ENCODE results near the gene ASIC4.

ASIC4 gene
- 0 to 0.18 (median 0.05) reads per million in 18 experiments for total RNA-seq

- no peak for DNase-seq
Observed at GRCh38 chr2:219514196-219514761, at the start of gene ASIC4. TSS of gene ASIC4 (plus strand) at chr2:219514482. CDS start at chr2:219514725, 243 bp downstream.

GRCh38 chr2:219465659-219466561 lies 48.4 kb upstream of the ASIC4 start:
- DNase-seq = no peak

GRCh38 chr2:219466816-219467735 lies 47.2 kb upstream of the ASIC4 start:
- no peak for DNase-seq

- DNase-seq = no peak
Observed at GRCh38 chr2:219467736-219468075, 46.6 kb upstream of the ASIC4 start.

GRCh38 chr2:219468410-219469185 lies 45.7 kb upstream of the ASIC4 start:
- DNase-seq = no peak

GRCh38 chr2:219469186-219469724 lies 45.0 kb upstream of the ASIC4 start:
- DNase-seq = peak; percentile 42 to 78

GRCh38 chr2:219470429-219470828 lies 43.9 kb upstream of the ASIC4 start:
- no peak for DNase-seq

GRCh38 chr2:219471476-219472371 lies 42.6 kb upstream of the ASIC4 start:
- DNase-seq = no peak

- no peak for DNase-seq
Observed at GRCh38 chr2:219472629-219473187, 41.6 kb upstream of the ASIC4 start.

- DNase-seq = no peak
Observed at GRCh38 chr2:219473511-219473910, 40.8 kb upstream of the ASIC4 start.

- DNase-seq = no peak
Observed at GRCh38 chr2:219474285-219475060, 39.8 kb upstream of the ASIC4 start.

GRCh38 chr2:219475278-219475677 lies 39.0 kb upstream of the ASIC4 start:
- no peak for DNase-seq

- peak; percentile 54 to 63 for DNase-seq
Observed at GRCh38 chr2:219475697-219476651, 38.3 kb upstream of the ASIC4 start.

GRCh38 chr2:219476652-219477151 lies 37.6 kb upstream of the ASIC4 start:
- no peak for DNase-seq

- no peak for DNase-seq
Observed at GRCh38 chr2:219477179-219477578, 37.1 kb upstream of the ASIC4 start.

- no peak for DNase-seq
Observed at GRCh38 chr2:219477815-219478214, 36.5 kb upstream of the ASIC4 start.

GRCh38 chr2:219478916-219479315 lies 35.4 kb upstream of the ASIC4 start:
- DNase-seq = no peak

- no peak for DNase-seq
Observed at GRCh38 chr2:219480004-219480403, 34.3 kb upstream of the ASIC4 start.

Measured in inflammatory macrophage (primary cell).